GM19468 (cell line): ENCODE measurements around the gene GPR17.

ENCODE experiments used
- ATAC-seq: cut with Tn5 transposase; IDR thresholded peaks from one replicate; pipeline ENCODE4 v1.9.1; 2021; ENCODE audit warnings: mild to moderate bottlenecking, moderate library complexity, moderate number of reproducible peaks; ENCODE audit not compliant: unreplicated experiment; ENCODE audit errors: extremely low read depth

GPR17 gene

DNA sequence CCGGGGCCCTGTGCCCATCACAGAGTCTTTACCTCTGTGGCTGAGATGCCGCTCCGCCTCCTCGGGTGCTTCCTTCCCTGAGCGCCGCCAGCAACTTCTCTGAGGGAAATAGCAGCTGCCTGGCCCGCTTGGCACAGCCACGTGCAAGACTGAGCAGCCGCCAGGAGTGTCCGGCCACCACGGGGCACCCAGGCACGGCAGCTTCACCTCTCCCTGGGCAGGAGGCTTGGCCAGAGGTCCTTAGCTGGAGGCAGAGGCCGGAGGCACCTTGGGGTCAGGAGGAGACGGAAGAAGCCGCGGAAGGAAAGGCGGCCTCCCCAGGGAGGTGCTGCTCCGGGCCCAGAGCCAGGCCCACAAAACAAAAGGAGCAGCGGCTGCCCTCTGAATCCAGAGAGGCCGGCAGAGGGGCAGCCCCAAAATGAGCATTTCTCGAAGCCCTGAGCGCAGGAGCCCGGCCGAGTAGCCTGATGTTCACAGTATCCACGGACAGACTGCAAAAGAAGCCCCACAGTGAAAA lies 35.4 kb downstream of the GPR17 start:
- ATAC-seq = no peak

DNA sequence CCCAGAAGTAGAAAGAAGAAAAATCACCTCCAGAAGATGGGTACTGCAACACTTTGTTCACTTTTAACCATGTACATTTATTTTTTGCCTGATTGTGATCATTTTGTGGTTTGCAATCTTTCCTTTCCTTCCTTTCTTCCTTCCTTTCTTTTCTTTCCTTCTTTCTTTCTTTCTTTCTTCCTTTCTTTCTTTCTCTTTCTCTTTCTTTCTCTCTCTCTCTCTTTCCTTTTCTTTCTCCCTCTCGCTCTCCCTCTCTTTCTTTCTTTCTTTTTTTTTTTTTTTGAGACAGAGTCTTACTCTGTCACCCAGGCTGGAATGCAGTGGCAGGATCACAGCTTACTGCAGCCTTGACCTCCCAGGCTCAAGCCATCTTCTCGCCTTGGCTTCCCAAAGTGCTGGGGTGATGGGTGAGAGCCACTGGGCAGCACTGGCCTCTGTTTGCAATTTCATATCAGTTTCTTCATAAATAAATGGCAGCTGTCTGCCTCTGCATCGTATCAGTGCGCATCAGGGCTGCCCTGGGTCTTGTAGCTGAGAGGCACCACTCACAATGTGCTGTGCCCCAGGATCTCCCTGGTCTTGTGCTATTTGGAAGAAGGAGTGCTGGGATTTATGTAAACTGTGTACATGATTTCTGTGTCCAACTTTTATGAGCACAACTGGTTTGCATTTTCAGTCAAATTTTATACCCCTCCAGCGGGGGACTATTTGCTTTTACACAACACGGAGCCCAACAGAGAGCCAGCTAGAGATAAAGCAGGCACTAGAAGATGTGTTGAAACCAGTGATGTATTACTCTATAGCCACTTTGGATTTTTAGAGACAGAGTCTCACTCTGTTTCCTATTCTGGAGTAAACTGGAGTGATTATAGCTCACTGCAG lies 36.3 kb downstream of the GPR17 start:
- ATAC-seq = no peak

DNA sequence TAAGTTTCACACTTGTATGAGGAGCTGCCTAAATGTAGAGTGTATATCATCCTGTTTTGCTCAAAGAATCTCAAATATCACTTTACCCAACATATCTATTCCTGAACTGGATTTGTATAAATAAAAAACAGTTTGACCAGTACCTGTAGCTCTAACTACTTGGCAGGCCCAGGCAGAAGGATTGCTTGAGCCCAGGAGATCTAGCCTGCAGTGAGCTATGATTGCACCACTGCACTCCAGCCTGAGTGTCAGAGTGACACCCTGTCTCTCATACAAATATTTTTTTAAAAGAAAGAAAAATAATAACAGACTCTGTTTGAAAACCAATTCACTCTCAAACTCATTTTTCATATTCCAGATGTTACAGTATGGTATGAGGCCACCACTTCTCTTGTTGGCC lies 37.1 kb downstream of the GPR17 start:
- ATAC-seq = no peak

DNA sequence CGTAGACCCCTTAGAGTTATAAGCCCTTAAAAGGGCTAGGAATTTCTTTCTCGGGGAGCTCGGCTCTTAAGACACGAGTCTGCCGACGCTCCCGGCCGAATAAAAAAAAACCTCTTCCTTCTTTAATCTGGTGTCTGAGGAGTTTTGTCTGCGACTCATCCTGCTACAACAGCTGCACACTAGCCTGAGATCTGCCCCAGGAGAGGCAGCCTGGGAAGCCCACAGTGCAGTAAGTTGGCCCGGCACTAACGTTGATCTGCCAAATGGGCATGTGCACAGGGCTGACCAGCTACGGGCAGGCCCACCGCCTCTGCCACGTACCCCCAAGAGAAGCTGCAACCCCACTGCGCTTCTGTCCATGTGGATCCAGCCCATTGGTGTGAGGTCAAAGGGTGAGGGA lies 37.8 kb downstream of the GPR17 start:
- ATAC-seq = no peak

DNA sequence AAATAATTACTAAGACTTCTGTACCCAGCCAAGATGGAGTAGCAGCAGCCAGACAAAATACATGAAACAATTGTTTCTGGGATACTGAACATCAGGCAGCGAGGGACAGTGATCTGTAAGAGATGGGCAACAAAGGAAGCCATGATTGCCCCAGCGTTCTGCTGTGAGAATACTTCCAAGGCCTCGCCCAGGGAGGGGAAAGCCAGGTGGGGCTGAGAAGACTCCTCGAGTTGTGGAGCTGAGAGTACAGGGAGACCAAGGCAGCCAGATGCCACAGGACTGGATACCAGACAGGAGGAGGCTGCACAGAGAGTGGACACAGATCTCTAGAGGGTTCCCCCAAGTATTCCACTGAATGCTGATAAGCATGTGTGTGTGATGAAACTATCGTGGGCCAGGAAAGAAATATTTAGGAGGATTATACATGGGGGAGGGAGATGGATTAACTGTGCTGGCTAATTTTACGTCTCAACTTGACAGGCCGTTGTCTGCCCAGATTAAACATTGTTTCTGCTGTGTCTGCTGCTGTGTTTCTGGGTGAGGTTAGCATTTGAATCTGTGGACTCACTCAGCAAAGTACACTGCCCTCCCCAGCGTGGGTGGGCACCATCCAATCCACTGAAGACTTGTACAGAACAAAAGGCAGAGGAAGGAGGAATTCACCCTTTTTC lies 39.6 kb downstream of the GPR17 start:
- no peak for ATAC-seq

DNA sequence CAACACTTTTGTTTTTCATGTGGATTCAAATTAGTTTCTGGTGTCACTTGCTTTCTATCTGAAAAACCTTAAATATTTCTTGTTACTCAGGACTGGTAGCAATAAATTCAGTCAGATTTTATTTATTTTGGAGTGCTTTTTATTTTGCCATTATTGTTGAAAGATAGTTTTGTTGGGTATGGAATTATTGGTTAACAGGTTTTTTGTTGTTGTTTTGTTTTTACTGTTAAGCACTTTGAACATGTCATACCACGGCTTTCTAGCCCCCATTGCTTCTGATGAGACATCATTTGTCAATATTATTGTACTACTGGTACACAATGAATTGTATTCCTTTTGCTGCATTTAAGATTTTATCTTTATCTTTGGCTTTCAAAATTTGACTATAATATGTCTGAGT lies 42.5 kb downstream of the GPR17 start:
- ATAC-seq = no peak

DNA sequence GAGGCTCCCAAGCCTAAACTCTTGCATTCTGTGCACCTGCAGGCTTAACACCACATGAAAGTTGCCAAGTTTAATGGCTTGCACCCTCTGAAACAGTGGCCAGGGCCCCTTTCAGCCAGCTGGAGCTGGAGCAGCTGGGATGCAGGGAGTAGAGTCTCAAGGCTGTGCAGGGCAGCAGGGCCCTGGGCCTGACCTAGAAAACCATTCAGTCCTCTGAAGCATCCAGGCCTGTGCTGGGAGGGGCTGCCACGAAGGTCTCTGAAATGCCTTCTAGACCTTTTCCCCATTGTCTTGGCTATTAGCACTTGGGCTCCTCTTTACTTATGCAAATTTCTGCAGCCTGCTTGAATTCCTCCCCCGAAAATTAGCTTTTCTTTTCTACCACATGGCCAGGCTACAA lies 44.7 kb downstream of the GPR17 start:
- ATAC-seq = no peak

DNA sequence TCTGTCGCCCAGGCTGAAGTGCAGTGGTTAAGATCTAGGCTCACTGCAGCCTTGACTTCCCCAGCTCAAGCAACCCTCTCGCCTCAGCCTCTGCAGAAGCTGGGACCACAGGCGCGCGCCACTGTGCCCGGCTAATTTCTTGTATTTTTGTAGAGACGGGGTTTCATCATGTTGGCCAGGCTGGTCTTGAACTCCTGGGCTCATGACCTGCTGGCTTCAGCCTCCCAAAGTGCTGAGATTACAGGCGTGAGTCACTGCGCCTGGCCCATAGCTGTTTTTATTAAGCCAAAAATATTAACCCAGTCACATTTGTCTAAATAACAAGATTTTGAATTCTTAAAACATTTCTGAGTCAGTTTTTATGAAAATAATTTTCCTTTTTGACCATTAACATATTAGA lies 49.0 kb downstream of the GPR17 start:
- ATAC-seq = no peak

DNA sequence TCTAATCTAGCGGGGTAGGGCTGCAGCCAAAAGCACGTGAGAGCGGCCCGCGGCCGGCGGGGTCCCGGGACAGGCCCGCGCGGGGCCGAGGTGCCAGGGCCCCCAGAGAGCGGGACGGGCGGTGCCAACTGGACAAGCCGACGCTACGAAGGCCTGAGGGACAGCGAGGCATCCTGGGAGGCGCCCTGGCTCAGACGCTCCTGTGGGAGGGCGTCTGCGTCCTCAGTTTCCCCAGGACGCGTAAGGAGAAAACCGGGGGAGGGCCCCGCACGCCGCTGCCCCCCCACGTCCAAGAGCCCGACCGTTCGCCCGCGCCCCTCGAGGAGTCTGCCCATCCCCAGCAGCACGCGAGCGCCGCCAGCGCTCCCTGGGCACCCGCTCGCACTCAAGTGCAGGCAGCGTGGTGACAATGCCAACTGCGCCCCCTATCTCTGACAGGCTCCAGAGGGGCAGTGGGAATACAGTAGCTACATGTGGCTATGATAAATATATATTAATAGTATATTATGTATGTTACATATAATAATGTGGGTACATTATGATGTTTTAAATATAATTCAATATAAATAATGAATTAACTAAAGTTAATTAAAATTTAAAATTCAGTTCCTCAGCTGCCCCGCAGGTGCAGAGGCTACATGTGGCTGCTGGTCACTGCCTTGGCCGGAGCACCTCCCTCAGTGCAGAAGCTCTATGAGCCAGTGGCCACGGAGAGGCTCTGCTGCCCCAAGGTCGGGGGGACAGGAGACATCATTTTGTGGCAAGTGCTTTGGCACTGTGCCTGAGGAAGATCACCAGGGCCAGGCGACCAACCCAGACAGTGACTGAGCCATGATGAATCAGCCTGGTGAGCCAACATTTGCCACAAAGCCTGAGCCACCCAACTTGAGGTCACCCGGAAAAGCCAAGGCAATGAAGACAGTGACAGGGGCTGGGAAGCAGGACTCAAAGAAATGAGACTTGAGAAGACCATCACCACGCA lies 49.8 kb downstream of the GPR17 start:
- no peak for ATAC-seq

DNA sequence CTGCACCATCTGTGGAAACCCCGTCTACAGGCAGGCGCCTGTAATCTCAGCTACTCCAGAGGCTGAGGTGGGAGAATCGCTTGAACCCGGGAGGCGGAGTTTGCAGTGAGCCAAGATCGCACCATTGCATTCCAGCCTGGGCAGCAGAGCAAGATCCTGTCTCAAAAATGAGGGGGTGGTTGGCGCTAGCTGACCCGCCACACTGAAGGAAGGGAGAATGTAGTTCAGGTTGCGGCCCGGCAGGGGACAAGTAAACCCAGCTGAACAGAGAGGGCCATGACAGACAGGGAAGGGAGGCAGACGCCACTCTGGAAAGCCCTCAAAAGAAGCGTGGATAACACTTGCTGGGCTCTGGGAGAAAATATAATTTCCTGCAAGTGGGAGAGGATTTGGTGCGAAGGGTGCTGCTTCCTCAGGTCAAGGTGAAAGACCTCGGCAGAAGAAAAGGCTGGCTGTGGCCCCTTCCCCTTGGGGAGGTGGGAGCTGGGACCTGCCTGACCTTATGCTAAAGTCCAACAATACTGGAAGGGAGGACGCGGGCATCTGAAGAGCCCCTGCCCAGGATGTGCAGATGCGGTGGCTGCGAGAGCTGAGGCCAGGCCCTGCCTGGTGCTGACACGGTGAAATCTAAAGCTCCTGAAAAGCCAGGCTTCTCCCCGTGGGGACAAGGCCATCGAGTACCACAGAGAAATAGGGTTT lies 51.7 kb downstream of the GPR17 start:
- no peak for ATAC-seq

DNA sequence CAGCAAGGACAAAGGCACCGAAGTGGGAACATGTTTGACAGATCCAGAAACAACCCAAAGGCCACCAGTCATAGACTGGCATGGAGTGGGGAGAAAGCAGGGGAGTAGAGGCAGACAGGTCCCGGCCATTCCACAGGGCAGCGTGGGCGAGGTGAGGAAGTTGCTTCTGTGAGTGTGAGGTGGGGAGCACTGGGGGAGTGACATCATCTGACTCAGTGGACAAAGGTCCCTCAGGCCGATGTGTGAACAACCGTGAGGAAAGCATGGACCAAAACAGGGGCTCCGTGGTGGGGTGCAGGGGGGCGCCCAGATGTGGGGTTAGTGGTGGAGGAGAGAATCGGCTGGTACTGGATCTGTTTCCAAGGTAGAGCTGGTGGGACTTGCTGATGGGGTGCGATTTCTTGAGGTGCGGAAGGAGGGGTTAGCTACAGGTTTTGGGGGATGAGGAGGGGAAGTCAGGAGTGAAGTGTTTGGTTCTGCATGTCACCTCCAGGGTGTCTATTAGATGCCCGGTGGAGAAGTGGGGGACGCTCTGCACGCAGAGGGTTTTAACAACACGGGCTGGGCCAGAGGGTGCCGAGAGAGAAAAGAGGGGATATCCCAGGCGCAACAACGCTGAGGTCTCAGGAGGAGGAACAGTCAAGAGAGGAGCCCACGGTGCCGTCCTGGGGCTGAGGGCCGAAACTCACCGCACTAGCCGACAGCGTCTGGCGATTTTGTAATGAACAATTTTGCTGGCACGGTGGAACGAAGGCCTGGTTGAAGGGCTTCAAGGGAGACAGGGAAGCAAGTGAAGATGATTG lies 52.8 kb downstream of the GPR17 start:
- ATAC-seq = no peak

DNA sequence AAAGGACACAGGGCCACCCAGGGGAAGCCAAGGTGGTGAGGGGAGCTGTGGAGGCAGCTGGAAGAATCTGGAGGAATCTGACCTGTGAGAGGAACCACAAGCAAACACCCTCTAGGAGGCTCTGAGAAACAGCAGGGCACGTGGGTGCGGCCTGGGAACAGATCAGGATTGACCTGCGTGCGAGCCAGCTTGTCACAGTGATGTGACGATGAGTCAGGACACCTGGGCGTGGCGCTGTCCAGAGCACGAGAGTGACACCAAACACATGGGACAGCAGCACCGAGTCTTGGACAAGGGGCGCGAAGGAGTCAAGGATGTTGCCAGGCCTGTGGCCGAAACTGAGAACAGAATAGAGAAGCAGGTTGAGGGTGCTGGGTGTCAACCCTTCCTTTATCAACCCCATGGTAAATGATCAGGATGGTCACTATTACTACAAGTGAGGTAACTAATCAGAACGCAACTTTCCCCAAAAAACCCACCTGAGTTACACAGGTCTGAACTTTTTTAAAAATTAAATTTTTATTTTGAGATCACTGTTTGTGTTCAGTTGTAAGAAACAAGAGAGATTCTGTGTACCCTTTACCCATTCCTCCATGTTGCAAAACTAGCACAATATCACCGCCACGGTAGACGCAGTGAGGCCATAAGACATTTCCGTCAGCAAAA lies 54.7 kb downstream of the GPR17 start:
- ATAC-seq = peak; percentile 56

DNA sequence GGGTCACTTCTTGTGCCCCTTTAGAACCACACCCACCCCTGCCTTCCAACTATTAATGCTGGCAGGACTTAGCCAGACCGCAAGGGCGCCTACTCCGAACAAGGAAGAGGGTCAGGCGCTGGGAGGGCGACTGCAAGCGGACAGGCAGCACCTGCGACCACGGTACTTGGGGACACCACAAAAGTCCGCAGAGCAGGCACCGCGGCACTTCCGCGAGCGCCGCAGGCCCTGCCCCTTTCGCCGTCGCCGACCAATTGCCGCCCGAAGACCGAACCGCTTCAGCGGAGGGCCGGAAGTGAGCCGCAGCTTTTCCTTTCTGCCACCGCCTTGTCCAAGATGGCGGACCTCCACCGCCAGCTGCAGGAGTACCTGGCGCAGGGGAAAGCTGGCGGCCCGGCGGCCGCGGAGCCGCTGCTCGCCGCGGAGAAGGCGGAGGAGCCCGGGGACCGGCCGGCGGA lies 55.3 kb downstream of the GPR17 start, which contains the start of gene SFT2D3:
Gene SFT2D3 (plus strand): TSS at position 305 of the 458 bp plus-strand sequence. CDS start 32 bp downstream, at position 337.
- peak; percentile 63 for ATAC-seq

DNA sequence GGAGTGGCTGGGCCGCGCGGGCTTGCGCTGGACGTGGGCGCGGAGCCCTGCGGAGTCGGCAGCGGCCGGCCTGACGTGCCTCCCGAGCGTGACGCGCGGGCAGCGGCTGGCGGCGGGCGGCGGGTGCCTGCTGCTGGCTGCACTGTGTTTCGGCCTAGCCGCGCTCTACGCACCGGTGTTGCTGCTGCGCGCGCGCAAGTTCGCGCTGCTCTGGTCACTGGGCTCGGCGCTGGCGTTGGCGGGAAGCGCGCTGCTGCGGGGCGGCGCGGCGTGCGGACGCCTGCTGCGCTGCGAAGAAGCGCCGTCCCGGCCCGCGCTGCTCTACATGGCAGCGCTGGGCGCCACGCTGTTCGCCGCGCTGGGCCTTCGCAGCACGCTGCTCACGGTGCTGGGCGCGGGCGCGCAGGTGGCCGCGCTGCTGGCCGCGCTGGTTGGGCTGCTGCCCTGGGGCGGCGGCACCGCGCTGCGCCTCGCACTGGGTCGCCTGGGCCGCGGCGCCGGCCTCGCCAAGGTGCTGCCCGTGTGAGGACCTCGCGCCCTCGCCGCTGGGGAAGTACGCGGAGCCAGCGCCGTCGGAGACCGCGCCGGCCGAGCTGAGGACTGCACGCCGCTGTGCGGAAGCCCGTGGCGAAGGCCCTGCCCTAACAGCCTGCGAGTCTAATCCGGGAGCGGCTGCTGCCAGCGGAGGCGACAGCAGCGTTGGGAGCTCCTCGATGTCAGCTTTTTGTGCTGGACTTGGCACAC lies 55.9 kb downstream of the GPR17 start:
- peak; percentile 44 for ATAC-seq
